Heart left ventricle (tissue), 13 donors: Measurements from ENCODE around the gene LZTS3.

Experiments used
- POLR2A ChIP-seq, 2 donors: fragments of 450-650 bp; IDR thresholded peaks; one replicate each; pipeline ENCODE4 v1.6.1; 2017; ENCODE audit warnings: antibody characterized with exemption in 2 of 2, mild to moderate bottlenecking in 2 of 2, moderate library complexity in 2 of 2
- TF ChIP-seq, protein P1 (sequence below), 12 donors: fragments of 200-600 bp; sonication (generic) in 4 of 12; IDR thresholded peaks; one replicate each; pipeline versions ENCODE4 v1.5.0 to v1.8.0; 2018 to 2022; ENCODE audit warnings: antibody characterized with exemption in 12 of 12, mild to moderate bottlenecking in 5 of 12
- donor health status: ischemic (EF 13 %, LVEDD 7.1; RV severe dilation, severe dysfunction).
- donor health status: DM: no; HTN: yes; CAD: no.
- donor health status: DM: no; HTN: no; CAD: no.
- donor health status: ischemic (EF 25% LVEDD 6.9; RV normal size, moderate dysfunction).
- donor health status: ischemic (EF 25% LVEDD 5.7; RV mildly dilated, moderate dysfunction).
- donor health status: ischemic (EF 35%, LVEDD 5.7; RV mildly dilated, moderate dysfunction).
- donor health status: nonischemic (EF 11% LVEDD 7.7; RV severe dilation, severe dysfunction).
- donor health status: DM: yes; HTN: yes; CAD: no.
- donor health status: PGD.
- donor health status: ischemic (EF 29% LVEDD 5.4; RV normal size, mild dysfunction).
- donor health status: nonischemic (EF 23%, LVEDD 6.1; RV moderate dilation, normal function).

DNA sequence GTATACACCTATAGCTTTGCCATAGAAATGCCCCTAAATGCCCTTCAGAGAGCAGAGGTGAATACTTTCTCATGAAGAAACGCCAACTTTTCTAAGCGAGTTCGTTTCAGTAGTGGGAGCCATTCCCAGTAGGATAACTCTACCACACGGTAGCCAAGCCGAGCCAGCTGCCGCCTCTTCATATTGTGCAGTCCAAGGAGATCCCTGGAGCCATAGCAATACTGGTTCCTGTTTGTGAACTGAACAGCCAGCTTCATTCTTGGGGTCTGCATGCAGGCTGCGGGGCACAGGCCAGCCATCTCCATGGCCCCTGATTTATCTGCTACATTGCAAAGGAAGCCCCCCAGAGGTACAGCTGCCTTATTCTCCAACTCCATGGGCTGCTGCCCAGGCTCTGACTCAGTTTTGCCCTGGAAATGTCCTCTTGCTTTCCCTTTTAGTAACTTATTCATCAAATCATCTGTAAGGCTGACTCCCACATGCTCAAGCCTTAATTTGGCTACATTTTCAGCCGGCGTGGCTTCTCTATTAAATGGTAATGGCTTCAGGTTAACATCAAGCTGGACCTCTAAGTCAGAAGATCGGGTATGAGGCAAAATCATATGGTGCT lies 26.5 kb downstream of the LZTS3 start:
- no peak for TF ChIP-seq POLR2A (IDR thresholded peaks at IDR 0.05)
- TF ChIP-seq, protein P1, sequence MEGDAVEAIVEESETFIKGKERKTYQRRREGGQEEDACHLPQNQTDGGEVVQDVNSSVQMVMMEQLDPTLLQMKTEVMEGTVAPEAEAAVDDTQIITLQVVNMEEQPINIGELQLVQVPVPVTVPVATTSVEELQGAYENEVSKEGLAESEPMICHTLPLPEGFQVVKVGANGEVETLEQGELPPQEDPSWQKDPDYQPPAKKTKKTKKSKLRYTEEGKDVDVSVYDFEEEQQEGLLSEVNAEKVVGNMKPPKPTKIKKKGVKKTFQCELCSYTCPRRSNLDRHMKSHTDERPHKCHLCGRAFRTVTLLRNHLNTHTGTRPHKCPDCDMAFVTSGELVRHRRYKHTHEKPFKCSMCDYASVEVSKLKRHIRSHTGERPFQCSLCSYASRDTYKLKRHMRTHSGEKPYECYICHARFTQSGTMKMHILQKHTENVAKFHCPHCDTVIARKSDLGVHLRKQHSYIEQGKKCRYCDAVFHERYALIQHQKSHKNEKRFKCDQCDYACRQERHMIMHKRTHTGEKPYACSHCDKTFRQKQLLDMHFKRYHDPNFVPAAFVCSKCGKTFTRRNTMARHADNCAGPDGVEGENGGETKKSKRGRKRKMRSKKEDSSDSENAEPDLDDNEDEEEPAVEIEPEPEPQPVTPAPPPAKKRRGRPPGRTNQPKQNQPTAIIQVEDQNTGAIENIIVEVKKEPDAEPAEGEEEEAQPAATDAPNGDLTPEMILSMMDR (IDR thresholded peaks at IDR 0.05) = no peak
